IPS DF 6.9 (cell line): ENCODE results near the gene ACTR3C.
A peak's percentile ranks its signal among the peaks of the same experiment; 100 is the strongest.
"Not testable (repeated sequence)": the region's sequence is repeated elsewhere in the genome, so short reads cannot be mapped to it uniquely, and the experiment has no call there.

Experiments used
- DNase-seq: peaks from one replicate; pipeline ENCODE4 v3.0.0-alpha.2; 2013; ENCODE audit warnings: low read depth, low spot score
- H3K27ac ChIP-seq: one replicate; pipeline ENCODE4 v1.5.1; 2013; ENCODE audit warnings: low read length, control low read depth
- H3K27me3 ChIP-seq: 2 replicates; pipeline ENCODE4 v1.6.1; 2013; ENCODE audit warnings: mild to moderate bottlenecking, low read length; ENCODE audit not compliant: control insufficient read depth, insufficient read depth
- H3K36me3 ChIP-seq: 2 replicates; pipeline ENCODE4 v1.6.1; 2013; ENCODE audit warnings: low read length; ENCODE audit not compliant: control insufficient read depth, insufficient read depth
- H3K4me1 ChIP-seq: 2 replicates; pipeline ENCODE4 v1.6.1; 2013; ENCODE audit warnings: low read length; ENCODE audit not compliant: control insufficient read depth, insufficient read depth
- H3K4me3 ChIP-seq: 2 replicates; pipeline ENCODE4 v1.5.1; 2013; ENCODE audit warnings: mild to moderate bottlenecking, low read length
- H3K9me3 ChIP-seq: 2 replicates; pipeline ENCODE4 v1.6.1; 2013; ENCODE audit warnings: low read length, inconsistent platforms; ENCODE audit not compliant: control insufficient read depth, insufficient read depth
- WGBS: extraction: QIAGEN DNeasy Blood & Tissue Kit; methylation state at CpG from one replicate; pipeline ENCODE4 v1.1.7; 2013; ENCODE audit warnings: mixed read lengths, missing lambda C conversion rate; ENCODE audit not compliant: insufficient read length, insufficient coverage; 5-methylcytosine and 5-hydroxymethylcytosine counted together

ACTR3C gene

GRCh38 chr7:150245208-150245607 lies 78.1 kb downstream of the ACTR3C start:
- H3K9me3 ChIP-seq, H3K4me1 ChIP-seq, H3K36me3 ChIP-seq, DNase-seq, H3K27me3 ChIP-seq, H3K27ac ChIP-seq, H3K4me3 ChIP-seq: not testable (repeated sequence)
- WGBS, result no CpG with 5 or more reads among the region's 2 CpGs

- WGBS, result no CpG with 5 or more reads among the region's 2 CpGs
- H3K4me1 ChIP-seq, H3K9me3 ChIP-seq, H3K36me3 ChIP-seq, DNase-seq, H3K27me3 ChIP-seq, H3K27ac ChIP-seq, H3K4me3 ChIP-seq: not testable (repeated sequence)
Measured at GRCh38 chr7:150242935-150243334, 80.4 kb downstream of the ACTR3C start.

- not testable (repeated sequence) for DNase-seq, H3K9me3 ChIP-seq, H3K27me3 ChIP-seq, H3K27ac ChIP-seq, H3K4me3 ChIP-seq, H3K4me1 ChIP-seq, H3K36me3 ChIP-seq
- 100% methylated on average over 1 of the region's 3 CpGs for WGBS
Measured at GRCh38 chr7:150225444-150225843, 97.9 kb downstream of the ACTR3C start.

GRCh38 chr7:150222083-150222972 lies 101.0 kb downstream of the ACTR3C start:
- not testable (repeated sequence) for H3K27ac ChIP-seq, H3K4me1 ChIP-seq, H3K9me3 ChIP-seq, DNase-seq, H3K36me3 ChIP-seq, H3K4me3 ChIP-seq
- H3K27me3 ChIP-seq, result peaks cover 10% of the 10 kb centered on the region; the same call in 1 of the 2 replicates
- WGBS, result no CpG with 5 or more reads among the region's 11 CpGs

GRCh38 chr7:150220673-150221181 lies 102.6 kb downstream of the ACTR3C start:
- H3K36me3 ChIP-seq, H3K27ac ChIP-seq, H3K9me3 ChIP-seq, DNase-seq, H3K4me1 ChIP-seq: not testable (repeated sequence)
- WGBS, result no CpG with 5 or more reads among the region's 38 CpGs
- H3K4me3 ChIP-seq, result peak overlapping the region; percentile 4; the same call in 1 of the 2 replicates
- peaks cover 10% of the 10 kb centered on the region; the same call in 1 of the 2 replicates for H3K27me3 ChIP-seq

- WGBS, result no CpG with 5 or more reads among the region's 50 CpGs
- not testable (repeated sequence) for H3K9me3 ChIP-seq, DNase-seq, H3K36me3 ChIP-seq, H3K27ac ChIP-seq, H3K4me1 ChIP-seq
- Histone ChIP-seq H3K27me3 (peaks cover 10% of the 10 kb centered on the region; the same call in 1 of the 2 replicates), H3K4me3 (peak overlapping the region; percentile 17; the same call in 1 of the 2 replicates)
Measured at GRCh38 chr7:150219941-150220658, 103.2 kb downstream of the ACTR3C start.

- not testable (repeated sequence) for H3K4me3 ChIP-seq, H3K9me3 ChIP-seq, DNase-seq, H3K27me3 ChIP-seq, H3K36me3 ChIP-seq, H3K27ac ChIP-seq, H3K4me1 ChIP-seq
- WGBS, result no CpG with 5 or more reads among the region's 1 CpG
Measured at GRCh38 chr7:150206848-150207247, 116.5 kb downstream of the ACTR3C start.

- WGBS, result no CpG with 5 or more reads among the region's 4 CpGs
- H3K36me3 ChIP-seq, DNase-seq, H3K27ac ChIP-seq, H3K4me3 ChIP-seq, H3K9me3 ChIP-seq, H3K4me1 ChIP-seq, H3K27me3 ChIP-seq: not testable (repeated sequence)
Measured at GRCh38 chr7:150205866-150206265, 117.5 kb downstream of the ACTR3C start.

GRCh38 chr7:150204577-150204976 lies 118.8 kb downstream of the ACTR3C start:
- WGBS, result no CpG with 5 or more reads among the region's 7 CpGs
- H3K9me3 ChIP-seq, H3K36me3 ChIP-seq, DNase-seq, H3K27me3 ChIP-seq, H3K4me3 ChIP-seq, H3K4me1 ChIP-seq, H3K27ac ChIP-seq: not testable (repeated sequence)

GRCh38 chr7:150202894-150203293 lies 120.5 kb downstream of the ACTR3C start:
- not testable (repeated sequence) for H3K4me1 ChIP-seq, H3K9me3 ChIP-seq, H3K27ac ChIP-seq, H3K27me3 ChIP-seq, H3K36me3 ChIP-seq, DNase-seq, H3K4me3 ChIP-seq
- WGBS, result no CpG with 5 or more reads among the region's 4 CpGs
